NCI-H1417 (cell line): ENCODE data around the gene ATP2A1.
"Not testable (repeated sequence)": the region's sequence is repeated elsewhere in the genome, so short reads cannot be mapped to it uniquely, and the experiment has no call there.

ENCODE experiments used
- DNase-seq, 3 experiments: peaks; one replicate each; lab custom pipeline; 2025; lab: John Stamatoyannopoulos, UW

ATP2A1 gene

GRCh38 chr16:28881565-28881964 lies 3.3 kb downstream of the ATP2A1 start:
- DNase-seq: not testable (repeated sequence)

GRCh38 chr16:28882551-28883160 lies 4.4 kb downstream of the ATP2A1 start:
- no peak for DNase-seq

GRCh38 chr16:28883221-28883996 lies 5.1 kb downstream of the ATP2A1 start:
- DNase-seq: no peak

- no peak for DNase-seq
Observed at GRCh38 chr16:28884045-28884444, 5.8 kb downstream of the ATP2A1 start.

- DNase-seq: no peak
Observed at GRCh38 chr16:28886945-28887344, 8.7 kb downstream of the ATP2A1 start.

GRCh38 chr16:28890355-28890754 lies 12.1 kb downstream of the ATP2A1 start:
- not testable (repeated sequence) for DNase-seq

GRCh38 chr16:28891964-28892890 lies 13.9 kb downstream of the ATP2A1 start:
- DNase-seq: no peak

- DNase-seq: no peak
Observed at GRCh38 chr16:28893291-28893690, 15.0 kb downstream of the ATP2A1 start.

- no peak for DNase-seq
Observed at GRCh38 chr16:28895609-28896008, 17.3 kb downstream of the ATP2A1 start.

- DNase-seq: no peak
Observed at GRCh38 chr16:28897826-28898225, 19.5 kb downstream of the ATP2A1 start.

GRCh38 chr16:28898266-28898665 lies 20.0 kb downstream of the ATP2A1 start:
- no peak for DNase-seq

- DNase-seq: no peak
Observed at GRCh38 chr16:28898942-28899341, 20.7 kb downstream of the ATP2A1 start.

- DNase-seq: no peak
Observed at GRCh38 chr16:28899882-28900590, 21.7 kb downstream of the ATP2A1 start.

- DNase-seq: no peak
Observed at GRCh38 chr16:28900601-28901000, 22.3 kb downstream of the ATP2A1 start.

- no peak for DNase-seq
Observed at GRCh38 chr16:28901862-28902261, 23.6 kb downstream of the ATP2A1 start.

- DNase-seq: no peak
Observed at GRCh38 chr16:28902909-28903308, 24.6 kb downstream of the ATP2A1 start.

GRCh38 chr16:28903344-28904042 lies 25.2 kb downstream of the ATP2A1 start:
- no peak for DNase-seq

GRCh38 chr16:28904363-28904762 lies 26.1 kb downstream of the ATP2A1 start:
- no peak for DNase-seq

- no peak for DNase-seq
Observed at GRCh38 chr16:28904828-28905227, 26.5 kb downstream of the ATP2A1 start.

GRCh38 chr16:28905229-28905754 lies 27.0 kb downstream of the ATP2A1 start:
- DNase-seq: no peak

GRCh38 chr16:28905800-28906372 lies 27.6 kb downstream of the ATP2A1 start:
- DNase-seq: no peak
